SK-N-SH (cell line): ENCODE data around the gene BCL11A. TPM values are rescaled to one million over a fixed set of nuclear protein-coding genes. Genes with fewer than 3 reads are reported as not detected.

Experiments used
- CTCF ChIA-PET: fragments of 300-600, 350-600 bp; formaldehyde crosslinking; extraction: SDS; loops from one replicate; lab custom pipeline; 2021; lab: Yijun Ruan, JAX
- POLR2A ChIA-PET: fragments of 350-600 bp; sonication (Branson Sonifier 250); formaldehyde crosslinking; extraction: SDS; loops from one replicate; lab custom pipeline; 2020; ENCODE audit warnings: antibody characterized with exemption, inconsistent platforms; lab: Yijun Ruan, JAX
- DNase-seq: peaks from one replicate; pipeline ENCODE4 v3.0.0; 2012
- H2AFZ ChIP-seq: fragments of 200-600 bp; sonication (generic); 2 replicates; pipeline ENCODE4 v1.8.1; 2016; ENCODE audit warnings: antibody characterized with exemption, mild to moderate bottlenecking, low read depth
- H3F3A ChIP-seq: fragments of 200-600 bp; sonication (generic); replicated peaks from 2 replicates; pipeline ENCODE3; 2016; ENCODE audit warnings: antibody characterized with exemption, mild to moderate bottlenecking; ENCODE audit not compliant: insufficient read depth
- H3K27ac ChIP-seq, 2 experiments: fragments of 200-500 bp in 1 of 2; fragments of 200-600 bp in 1 of 2; sonication (Bioruptor generic) in 1 of 2; sonication (generic), shearing (Covaris generic) in 1 of 2; 2 replicates each; pipeline versions ENCODE4 v1.5.1 to v1.6.1; 2014 to 2016; ENCODE audit warnings: low read depth in 2 of 2, inconsistent platforms in 1 of 2, low read length in 1 of 2, mild to moderate bottlenecking in 1 of 2, mixed read lengths in 1 of 2
- H3K27me3 ChIP-seq: fragments of 200-600 bp; sonication (generic), shearing (Covaris generic); 2 replicates; pipeline ENCODE4 v1.6.1; 2016; ENCODE audit warnings: mixed run types; ENCODE audit not compliant: insufficient read depth
- H3K36me3 ChIP-seq, 2 experiments: fragments of 200-500 bp in 1 of 2; fragments of 200-600 bp in 1 of 2; sonication (Bioruptor generic) in 1 of 2; sonication (generic) in 1 of 2; replicated peaks in 1 of 2; 2 replicates each; pipeline versions ENCODE3 to v1.5.1; 2014 to 2016; ENCODE audit warnings: low read length in 1 of 2, mild to moderate bottlenecking in 1 of 2; ENCODE audit not compliant: insufficient read depth in 2 of 2, control insufficient read depth in 1 of 2
- H3K4me1 ChIP-seq, 2 experiments: fragments of 200-500 bp in 1 of 2; fragments of 200-600 bp in 1 of 2; sonication (Bioruptor generic) in 1 of 2; sonication (generic), shearing (Covaris generic) in 1 of 2; 2 replicates each; pipeline versions ENCODE4 v1.5.1 to v1.6.1; 2014 to 2016; ENCODE audit warnings: low read depth in 1 of 2, low read length in 1 of 2, mixed run types in 1 of 2; ENCODE audit not compliant: insufficient read depth in 2 of 2, control insufficient read depth in 1 of 2
- H3K4me2 ChIP-seq: fragments of 200-600 bp; sonication (generic), shearing (Covaris generic); 2 replicates; pipeline ENCODE4 v1.6.1; 2017; ENCODE audit warnings: mixed run types
- H3K4me3 ChIP-seq, 2 experiments: fragments of 200-500 bp in 1 of 2; fragments of 200-600 bp in 1 of 2; sonication (Bioruptor generic) in 1 of 2; sonication (generic), shearing (Covaris generic) in 1 of 2; 2 replicates each; pipeline versions ENCODE4 v1.5.1 to v1.8.1; 2014 to 2016; ENCODE audit warnings: low read depth in 2 of 2, inconsistent platforms in 1 of 2, low read length in 1 of 2, mild to moderate bottlenecking in 1 of 2, mixed read lengths in 1 of 2, moderate library complexity in 1 of 2
- H3K79me2 ChIP-seq: fragments of 200-600 bp; sonication (generic); 2 replicates; pipeline ENCODE4 v1.8.1; 2017; ENCODE audit warnings: mild to moderate bottlenecking; ENCODE audit not compliant: insufficient read depth
- H3K9ac ChIP-seq: fragments of 200-600 bp; sonication (generic); 2 replicates; pipeline ENCODE4 v1.6.1; 2017; ENCODE audit warnings: mixed run types
- H3K9me2 ChIP-seq: fragments of 200-600 bp; sonication (generic); 2 replicates; pipeline ENCODE4 v1.6.1; 2017; ENCODE audit warnings: mixed run types
- H3K9me3 ChIP-seq: fragments of 200-600 bp; sonication (generic); 2 replicates; pipeline ENCODE4 v1.6.1; 2017; ENCODE audit warnings: mixed run types, mild to moderate bottlenecking, moderate library complexity
- H4K20me1 ChIP-seq: fragments of 200-600 bp; sonication (generic); 2 replicates; pipeline ENCODE4 v1.6.1; 2017; ENCODE audit warnings: mild to moderate bottlenecking, mixed run types; ENCODE audit not compliant: insufficient read depth
- CHD2 ChIP-seq: fragments of 150-350 bp; IDR thresholded peaks from 2 replicates; pipeline ENCODE4 v1.6.1; 2018; ENCODE audit warnings: low read length; ENCODE audit not compliant: partially characterized antibody
- ELF1 ChIP-seq: IDR thresholded peaks from 2 replicates; pipeline ENCODE4 v1.4.0; 2012
- EP300 ChIP-seq, 2 experiments: IDR thresholded peaks; 2 replicates each; pipeline versions ENCODE4 v1.4.0 to v1.6.1; 2012; ENCODE audit warnings: borderline replicate concordance in 1 of 2, low read depth in 1 of 2, low read length in 1 of 2
- FOSL2 ChIP-seq: IDR thresholded peaks from 2 replicates; pipeline ENCODE4 v1.4.0; 2012; ENCODE audit warnings: low read depth, mild to moderate bottlenecking, moderate library complexity, borderline replicate concordance
- FOXJ3 ChIP-seq: sonication (generic); formaldehyde crosslinking; IDR thresholded peaks from 2 replicates; pipeline ENCODE4 v1.5.1; 2020; ENCODE audit warnings: mild to moderate bottlenecking, missing genetic modification reagents
- GABPA ChIP-seq: IDR thresholded peaks from 2 replicates; pipeline ENCODE4 v1.4.0; 2012; ENCODE audit warnings: low read depth, mild to moderate bottlenecking
- JUND ChIP-seq: IDR thresholded peaks from 2 replicates; pipeline ENCODE4 v1.4.0; 2012
- MXI1 ChIP-seq: IDR thresholded peaks from 2 replicates; pipeline ENCODE4 v1.6.1; 2012; ENCODE audit warnings: mild to moderate bottlenecking, low read depth, low read length, improper control_type of control experiment
- NFIC ChIP-seq: IDR thresholded peaks from 2 replicates; pipeline ENCODE4 v1.4.0; 2012; ENCODE audit warnings: borderline replicate concordance
- NRF1 ChIP-seq: IDR thresholded peaks from 2 replicates; pipeline ENCODE4 v1.6.1; 2012; ENCODE audit warnings: low read depth, mild to moderate bottlenecking, low read length
- PBX3 ChIP-seq: IDR thresholded peaks from 2 replicates; pipeline ENCODE4; 2012
- POLR2AphosphoS5 ChIP-seq: IDR thresholded peaks from 2 replicates; pipeline ENCODE4 v1.6.1; 2012; ENCODE audit warnings: low read depth, low read length
- RCOR1 ChIP-seq: fragments of 150-350 bp; IDR thresholded peaks from 2 replicates; pipeline ENCODE4 v1.6.1; 2017; ENCODE audit warnings: antibody characterized with exemption, low read length
- RXRA ChIP-seq: IDR thresholded peaks from 2 replicates; pipeline ENCODE4 v1.4.0; 2012; ENCODE audit warnings: low read depth, mild to moderate bottlenecking, borderline replicate concordance
- SIN3A ChIP-seq: IDR thresholded peaks from 2 replicates; pipeline ENCODE4 v1.6.1; 2012; ENCODE audit warnings: low read depth, mild to moderate bottlenecking, low read length, moderate library complexity, borderline replicate concordance
- TAF1 ChIP-seq: IDR thresholded peaks from 2 replicates; pipeline ENCODE4 v1.6.1; 2012; ENCODE audit warnings: low read depth, mild to moderate bottlenecking, low read length, moderate library complexity, borderline replicate concordance
- TCF12 ChIP-seq: IDR thresholded peaks from 2 replicates; pipeline ENCODE4 v1.4.0; 2012
- USF1 ChIP-seq: IDR thresholded peaks from 2 replicates; pipeline ENCODE4 v1.4.0; 2012; ENCODE audit warnings: low read depth, borderline replicate concordance
- YY1 ChIP-seq: IDR thresholded peaks from 2 replicates; pipeline ENCODE4 v1.4.0; 2012; ENCODE audit warnings: low read depth, mild to moderate bottlenecking
- WGBS: methylation state at CpG from one replicate; pipeline ENCODE4 v1.1.6; 2017; ENCODE audit warnings: low lambda C conversion rate; 5-methylcytosine and 5-hydroxymethylcytosine counted together
- polyA plus RNA-seq, 3 experiments: library from polyadenylated mRNA; depleted of rRNA; stranded (reverse); fragments of >200 nt; gene quantifications; 2 replicates each; pipeline ENCODE4 v1.2.3, GENCODE V29; 2012
- TF ChIP-seq, protein P1 (sequence below): fragments of 150-350 bp; IDR thresholded peaks from 2 replicates; pipeline ENCODE4 v1.6.1; 2016; ENCODE audit warnings: mild to moderate bottlenecking, low read depth, low read length
- TF ChIP-seq, protein P2 (sequence below): IDR thresholded peaks from 2 replicates; pipeline ENCODE4 v1.4.0; 2012; ENCODE audit warnings: low read depth, borderline replicate concordance

BCL11A gene
- polyA plus RNA-seq, 1 of the 3 experiments (the other 2 are of a cell fraction), result 1.9 TPM

GRCh38 chr2:60489289-60489688 is 64.2 kb downstream of the BCL11A start:
- WGBS, result 86% methylated on average over 4 of the region's 4 CpGs
- Histone ChIP-seq H3K4me1 (peaks cover 0 to 9% of the 10 kb centered on the region in 2 experiments; a peak in 2 of 4 replicates), H2AFZ (no peak overlapping the region), H3K4me3 (no peak overlapping the region), H3K9me2 (no peaks in the 10 kb centered on the region), H3K36me3 (no peaks in the 10 kb centered on the region), H3K9me3 (no peaks in the 10 kb centered on the region), H3F3A (peaks cover 3% of the 10 kb centered on the region), H3K9ac (no peak overlapping the region), H4K20me1 (no peaks in the 10 kb centered on the region), H3K79me2 (peaks cover 6% of the 10 kb centered on the region; the same call in 1 of the 2 replicates), H3K4me2 (no peak overlapping the region), H3K27me3 (no peaks in the 10 kb centered on the region), H3K27ac (no peak overlapping the region)
- DNase-seq, result no peak
- POLR2A ChIA-PET, result no interaction called here
- CTCF ChIA-PET, result interaction anchor here (0.7 kb wide), 1 partner anchor 116 kb away, joined by 3 read pairs; no protein-coding TSS in a partner anchor
- no peak for TF ChIP-seq GABPA
- no peak for TF ChIP-seq RCOR1
- TF ChIP-seq NFIC, result no peak
- TF ChIP-seq RXRA, result no peak
- TF ChIP-seq FOXJ3, result no peak
- TF ChIP-seq YY1, result no peak
- TF ChIP-seq NRF1, result no peak
- TF ChIP-seq, protein P1, sequence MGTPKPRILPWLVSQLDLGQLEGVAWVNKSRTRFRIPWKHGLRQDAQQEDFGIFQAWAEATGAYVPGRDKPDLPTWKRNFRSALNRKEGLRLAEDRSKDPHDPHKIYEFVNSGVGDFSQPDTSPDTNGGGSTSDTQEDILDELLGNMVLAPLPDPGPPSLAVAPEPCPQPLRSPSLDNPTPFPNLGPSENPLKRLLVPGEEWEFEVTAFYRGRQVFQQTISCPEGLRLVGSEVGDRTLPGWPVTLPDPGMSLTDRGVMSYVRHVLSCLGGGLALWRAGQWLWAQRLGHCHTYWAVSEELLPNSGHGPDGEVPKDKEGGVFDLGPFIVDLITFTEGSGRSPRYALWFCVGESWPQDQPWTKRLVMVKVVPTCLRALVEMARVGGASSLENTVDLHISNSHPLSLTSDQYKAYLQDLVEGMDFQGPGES, result no peak
- TF ChIP-seq TCF12, result no peak
- TF ChIP-seq FOSL2, result no peak
- TF ChIP-seq SIN3A, result no peak
- TF ChIP-seq, protein P2, sequence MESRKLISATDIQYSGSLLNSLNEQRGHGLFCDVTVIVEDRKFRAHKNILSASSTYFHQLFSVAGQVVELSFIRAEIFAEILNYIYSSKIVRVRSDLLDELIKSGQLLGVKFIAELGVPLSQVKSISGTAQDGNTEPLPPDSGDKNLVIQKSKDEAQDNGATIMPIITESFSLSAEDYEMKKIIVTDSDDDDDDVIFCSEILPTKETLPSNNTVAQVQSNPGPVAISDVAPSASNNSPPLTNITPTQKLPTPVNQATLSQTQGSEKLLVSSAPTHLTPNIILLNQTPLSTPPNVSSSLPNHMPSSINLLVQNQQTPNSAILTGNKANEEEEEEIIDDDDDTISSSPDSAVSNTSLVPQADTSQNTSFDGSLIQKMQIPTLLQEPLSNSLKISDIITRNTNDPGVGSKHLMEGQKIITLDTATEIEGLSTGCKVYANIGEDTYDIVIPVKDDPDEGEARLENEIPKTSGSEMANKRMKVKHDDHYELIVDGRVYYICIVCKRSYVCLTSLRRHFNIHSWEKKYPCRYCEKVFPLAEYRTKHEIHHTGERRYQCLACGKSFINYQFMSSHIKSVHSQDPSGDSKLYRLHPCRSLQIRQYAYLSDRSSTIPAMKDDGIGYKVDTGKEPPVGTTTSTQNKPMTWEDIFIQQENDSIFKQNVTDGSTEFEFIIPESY, result no peak

DNA sequence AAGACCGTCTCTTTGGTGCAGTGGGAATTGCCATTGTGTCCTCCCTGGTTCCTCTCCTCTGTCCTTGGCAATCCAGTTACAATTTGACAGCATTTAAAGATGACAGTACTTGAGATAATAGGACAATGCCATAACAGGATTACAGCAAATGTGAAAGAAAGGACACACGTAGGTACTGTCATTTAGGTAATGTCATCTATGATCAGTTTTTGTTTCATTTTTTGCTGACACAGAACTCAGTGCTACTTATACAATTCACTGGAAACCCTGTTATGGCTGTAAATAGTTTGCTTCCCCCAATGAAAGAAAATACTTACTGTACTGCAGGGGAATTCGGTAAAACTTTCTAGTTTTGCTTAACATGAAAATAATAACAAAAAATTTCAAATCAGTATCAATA is 65.2 kb downstream of the BCL11A start:
- H3K4me2 ChIP-seq, result no peak overlapping the region
- no peak overlapping the region for H3K4me3 ChIP-seq
- no peak for DNase-seq
- peaks cover 6% of the 10 kb centered on the region; the same call in 1 of the 2 replicates for H3K79me2 ChIP-seq
- no peak overlapping the region for H3K27ac ChIP-seq
- TF ChIP-seq JUND (no peak), NRF1 (no peak), PBX3 (no peak), CHD2 (no peak), TAF1 (no peak), FOXJ3 (no peak), USF1 (no peak), NFIC (no peak), ELF1 (no peak), MXI1 (no peak), EP300 (IDR thresholded peaks at IDR 0.05; ENCODE audit: borderline replicate concordance in 1 of 2, low read depth in 1 of 2, low read length in 1 of 2) (no peak), POLR2AphosphoS5 (no peak), TCF12 (no peak)
- TF ChIP-seq, protein P2, result no peak
- peaks cover 0 to 16% of the 10 kb centered on the region in 2 experiments; a peak in 3 of 4 replicates for H3K4me1 ChIP-seq
- no peaks in the 10 kb centered on the region for H3K36me3 ChIP-seq
- H3K27me3 ChIP-seq, result no peaks in the 10 kb centered on the region
- no peaks in the 10 kb centered on the region for H3K9me3 ChIP-seq
- H4K20me1 ChIP-seq, result no peaks in the 10 kb centered on the region
- H2AFZ ChIP-seq, result no peak overlapping the region
- WGBS, result 77% methylated on average over 3 of the region's 3 CpGs
- H3K9me2 ChIP-seq, result no peaks in the 10 kb centered on the region
- CTCF ChIA-PET, result no interaction called here
- no peak overlapping the region for H3K9ac ChIP-seq
- POLR2A ChIA-PET, result no interaction called here
- H3F3A ChIP-seq, result peaks cover 12% of the 10 kb centered on the region
